ENCODE data around the gene TMEM53.

GRCh38 chr1:44713321-44713781, 39.1 kb upstream of the TMEM53 start:
- TF ChIP-seq EZH2 (IDR thresholded peaks at IDR 0.05) (no peak), FOXP2 (optimal IDR thresholded peaks at IDR 0.05; ENCODE audit: control extremely low read depth, extremely low read length, insufficient read depth) (no peak)
